ENCODE measurements around the gene NTM. TPM values are rescaled to one million over a fixed set of nuclear protein-coding genes. Genes with fewer than 3 reads are reported as not detected.

Gene NTM
- total and polyA plus RNA-seq, 2 donors, result 3.8 to 27.8 TPM

DNA sequence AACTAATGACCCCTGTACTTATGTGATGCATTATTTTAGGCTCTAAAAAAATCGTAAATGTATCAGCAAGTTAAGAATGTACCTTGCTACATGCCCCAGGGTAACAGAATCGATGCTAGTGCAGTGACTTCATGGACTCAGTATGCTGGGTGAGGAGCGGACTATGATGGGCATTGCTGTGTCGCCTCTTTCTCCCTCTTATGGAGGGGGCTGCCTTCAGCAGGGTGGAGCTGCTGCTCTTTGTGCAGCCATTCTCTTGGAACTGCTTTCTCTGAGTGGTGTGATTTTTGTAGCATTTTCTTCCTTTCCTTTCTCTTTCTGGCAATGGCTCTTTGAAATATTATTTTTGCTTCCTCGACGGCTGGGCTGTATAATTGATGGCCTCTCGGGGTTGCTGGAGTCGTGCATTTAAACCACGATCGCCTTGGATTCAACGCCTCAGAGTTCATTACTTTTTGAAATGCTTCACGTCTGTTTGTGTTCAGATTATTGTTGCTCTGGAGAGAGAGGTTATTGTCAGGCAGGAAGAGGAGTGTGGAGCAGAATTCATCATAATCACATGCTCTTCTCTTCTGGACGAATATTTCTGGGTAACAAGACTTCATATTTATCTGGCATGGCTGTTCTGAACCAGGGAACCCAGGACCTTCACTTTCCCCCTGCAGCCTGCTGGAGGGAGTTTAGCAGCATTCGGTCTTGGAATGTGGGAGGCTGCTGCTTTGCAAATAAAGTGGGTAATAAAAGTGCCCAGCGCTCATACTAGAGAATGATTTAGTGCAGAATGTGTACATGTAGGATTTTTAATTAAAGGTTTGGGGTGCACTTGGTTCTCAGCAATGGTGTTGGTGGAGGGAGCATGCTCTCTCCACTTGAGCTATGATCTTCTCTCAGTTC, 804.2 kb downstream of the NTM start:
- DNase-seq (ENCODE audit: extremely low spot score), result no peak
- Histone ChIP-seq H3K27ac (ENCODE audit: low read depth) (no peak overlapping the region), H3K36me3 (ENCODE audit: insufficient read depth) (no peaks in the 10 kb centered on the region), H3K4me3 (ENCODE audit: low read depth, low read length) (no peak overlapping the region), H3K4me1 (ENCODE audit: insufficient read depth) (no peaks in the 10 kb centered on the region)
- 71% methylated on average over 15 of the region's 15 CpGs for WGBS

DNA sequence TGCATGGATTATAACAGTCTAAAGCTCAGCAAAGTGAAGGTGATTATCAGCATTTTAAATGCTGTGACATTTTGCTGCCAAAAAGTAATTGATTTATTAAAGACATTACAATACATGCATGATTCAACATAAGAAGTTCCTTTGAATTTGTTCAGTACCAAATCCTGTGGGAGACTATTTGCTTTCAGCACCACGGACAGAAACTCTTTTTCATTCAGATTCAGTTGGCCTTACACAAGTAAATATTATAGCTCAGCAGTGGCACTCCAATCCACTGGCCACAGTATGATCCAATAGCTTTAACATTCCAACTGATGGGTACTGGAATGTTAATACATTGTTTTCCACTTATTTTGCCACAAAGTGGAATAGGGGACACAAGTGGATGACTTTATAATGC, 806.7 kb downstream of the NTM start:
- DNase-seq (ENCODE audit: extremely low spot score), result peak; percentile 5
- Histone ChIP-seq H3K4me3 (ENCODE audit: low read depth, low read length) (no peak overlapping the region), H3K27ac (ENCODE audit: low read depth) (no peak overlapping the region), H3K4me1 (ENCODE audit: insufficient read depth) (no peaks in the 10 kb centered on the region), H3K36me3 (ENCODE audit: insufficient read depth) (no peaks in the 10 kb centered on the region)
- WGBS, result 5% methylated on average over 1 of the region's 1 CpG

- Histone ChIP-seq H3K36me3 (ENCODE audit: insufficient read depth) (no peaks in the 10 kb centered on the region), H3K27ac (ENCODE audit: low read depth) (no peak overlapping the region), H3K4me3 (ENCODE audit: low read depth, low read length) (no peak overlapping the region), H3K4me1 (ENCODE audit: insufficient read depth) (no peaks in the 10 kb centered on the region)
- no peak for DNase-seq (ENCODE audit: extremely low spot score)
- 66% methylated on average over 4 of the region's 4 CpGs for WGBS
Observed at GRCh38 chr11:132184079-132184478, 813.7 kb downstream of the NTM start.

- H3K27ac ChIP-seq (ENCODE audit: low read depth), result no peak overlapping the region
- no peak for DNase-seq (ENCODE audit: extremely low spot score)
- 80% methylated on average over 12 of the region's 12 CpGs for WGBS
Observed at GRCh38 chr11:132185726-132186592, 815.5 kb downstream of the NTM start.

GRCh38 chr11:132186699-132187098, 816.3 kb downstream of the NTM start:
- WGBS, result 73% methylated on average over 6 of the region's 6 CpGs
- H3K4me3 ChIP-seq (ENCODE audit: low read depth, low read length), result no peak overlapping the region
- no peak overlapping the region for H3K27ac ChIP-seq (ENCODE audit: low read depth)
- H3K36me3 ChIP-seq (ENCODE audit: insufficient read depth), result no peaks in the 10 kb centered on the region
- no peak for DNase-seq (ENCODE audit: extremely low spot score)
- H3K4me1 ChIP-seq (ENCODE audit: insufficient read depth), result no peaks in the 10 kb centered on the region

More at GRCh38 chr11:132185726-132186592, 815.5 kb downstream of the NTM start:
- H3K4me1 ChIP-seq (ENCODE audit: insufficient read depth), result no peaks in the 10 kb centered on the region
- H3K36me3 ChIP-seq (ENCODE audit: insufficient read depth), result no peaks in the 10 kb centered on the region
- no peak overlapping the region for H3K4me3 ChIP-seq (ENCODE audit: low read depth, low read length)

GRCh38 chr11:132187386-132187785, 817.0 kb downstream of the NTM start:
- no peak for DNase-seq (ENCODE audit: extremely low spot score)
- WGBS, result 95% methylated on average over 4 of the region's 4 CpGs

DNA sequence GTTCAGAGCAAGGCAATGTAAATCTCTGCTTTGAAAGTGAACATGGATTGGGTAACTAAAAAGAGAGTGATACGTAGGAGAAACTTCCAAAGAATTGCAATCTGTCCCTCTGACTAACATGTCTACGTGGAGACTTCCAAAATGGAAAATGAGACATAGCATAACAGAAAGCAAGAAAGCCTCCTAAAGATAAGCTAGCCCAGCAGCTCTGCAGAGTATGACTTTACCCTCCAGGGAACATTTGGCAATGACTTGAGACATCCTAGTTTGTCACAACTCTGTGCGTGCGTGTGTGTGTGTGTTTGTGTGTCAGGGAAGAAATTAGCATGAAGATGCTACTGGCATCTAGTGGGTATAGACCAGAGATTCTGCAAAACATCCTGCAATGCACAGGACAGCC, 817.4 kb downstream of the NTM start:
- no peak overlapping the region for H3K4me3 ChIP-seq (ENCODE audit: low read depth, low read length)
- H3K27ac ChIP-seq (ENCODE audit: low read depth), result no peak overlapping the region
- H3K4me1 ChIP-seq (ENCODE audit: insufficient read depth), result no peaks in the 10 kb centered on the region
- H3K36me3 ChIP-seq (ENCODE audit: insufficient read depth), result no peaks in the 10 kb centered on the region
- DNase-seq (ENCODE audit: extremely low spot score), result no peak
- WGBS, result 89% methylated on average over 4 of the region's 4 CpGs

More at GRCh38 chr11:132187386-132187785, 817.0 kb downstream of the NTM start:
- Histone ChIP-seq H3K4me1 (ENCODE audit: insufficient read depth) (no peaks in the 10 kb centered on the region), H3K4me3 (ENCODE audit: low read depth, low read length) (no peak overlapping the region), H3K36me3 (ENCODE audit: insufficient read depth) (no peaks in the 10 kb centered on the region), H3K27ac (ENCODE audit: low read depth) (no peak overlapping the region)

DNA sequence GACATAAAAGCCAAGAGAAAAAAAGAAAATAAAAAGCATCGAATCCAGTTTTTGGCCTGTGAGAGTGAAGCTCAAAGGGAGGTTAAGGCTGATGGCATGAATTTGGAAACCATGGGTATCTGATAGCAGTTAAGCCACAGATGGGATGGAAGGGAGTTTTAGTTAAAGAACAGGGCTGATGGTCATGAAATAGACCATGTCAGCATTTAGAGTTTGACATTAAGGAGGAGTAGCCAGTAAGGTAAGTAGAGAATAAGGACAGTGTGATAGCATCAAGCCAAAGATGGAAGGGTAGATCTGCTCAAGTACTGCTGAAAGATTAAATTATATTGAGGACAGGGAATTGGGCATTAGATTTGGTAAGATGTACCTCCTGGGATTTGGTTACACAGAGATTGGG, 826.5 kb downstream of the NTM start:
- no peaks in the 10 kb centered on the region for H3K4me1 ChIP-seq (ENCODE audit: insufficient read depth)
- H3K36me3 ChIP-seq (ENCODE audit: insufficient read depth), result no peaks in the 10 kb centered on the region
- H3K4me3 ChIP-seq (ENCODE audit: low read depth, low read length), result no peak overlapping the region
- WGBS, result 96% methylated on average over 1 of the region's 1 CpG
- DNase-seq (ENCODE audit: extremely low spot score), result no peak
- H3K27ac ChIP-seq (ENCODE audit: low read depth), result no peak overlapping the region

DNA sequence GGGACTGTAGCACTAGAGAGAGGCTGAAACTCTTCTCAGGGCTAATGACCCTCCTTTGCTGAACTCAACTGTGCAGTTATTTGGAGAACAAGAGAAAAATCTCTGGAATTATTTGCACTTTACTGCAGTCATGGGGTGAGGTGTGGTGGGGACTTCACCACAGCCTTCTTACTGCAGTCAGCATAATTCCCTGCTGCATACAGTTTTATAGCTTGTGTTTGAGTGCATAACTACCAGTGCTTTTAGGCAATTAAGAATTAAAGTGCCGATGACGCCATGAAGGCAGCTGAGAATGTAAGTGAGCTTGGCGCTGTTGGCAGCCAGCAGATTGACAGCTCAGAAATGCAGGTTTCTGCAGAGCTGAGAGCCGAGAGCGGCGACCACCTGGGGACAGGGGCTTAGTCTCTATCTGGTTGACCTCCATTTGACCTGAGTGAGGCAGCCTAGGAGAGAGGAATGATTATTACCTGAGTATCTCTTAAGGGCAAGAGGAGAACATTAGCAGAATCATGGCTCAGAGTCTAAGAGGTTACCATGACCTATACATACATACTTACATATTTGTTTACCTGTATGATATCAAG, 830.0 kb downstream of the NTM start:
- 78% methylated on average over 6 of the region's 6 CpGs for WGBS
- no peaks in the 10 kb centered on the region for H3K4me1 ChIP-seq (ENCODE audit: insufficient read depth)
- no peak for DNase-seq (ENCODE audit: extremely low spot score)
- H3K27ac ChIP-seq (ENCODE audit: low read depth), result no peak overlapping the region
- H3K4me3 ChIP-seq (ENCODE audit: low read depth, low read length), result no peak overlapping the region
- H3K36me3 ChIP-seq (ENCODE audit: insufficient read depth), result no peaks in the 10 kb centered on the region

GRCh38 chr11:132202621-132203020, 832.2 kb downstream of the NTM start:
- H3K36me3 ChIP-seq (ENCODE audit: insufficient read depth), result no peaks in the 10 kb centered on the region
- DNase-seq (ENCODE audit: extremely low spot score), result no peak
- H3K27ac ChIP-seq (ENCODE audit: low read depth), result no peak overlapping the region
- H3K4me1 ChIP-seq (ENCODE audit: insufficient read depth), result no peaks in the 10 kb centered on the region
- WGBS, result 87% methylated on average over 3 of the region's 3 CpGs
- no peak overlapping the region for H3K4me3 ChIP-seq (ENCODE audit: low read depth, low read length)

DNA sequence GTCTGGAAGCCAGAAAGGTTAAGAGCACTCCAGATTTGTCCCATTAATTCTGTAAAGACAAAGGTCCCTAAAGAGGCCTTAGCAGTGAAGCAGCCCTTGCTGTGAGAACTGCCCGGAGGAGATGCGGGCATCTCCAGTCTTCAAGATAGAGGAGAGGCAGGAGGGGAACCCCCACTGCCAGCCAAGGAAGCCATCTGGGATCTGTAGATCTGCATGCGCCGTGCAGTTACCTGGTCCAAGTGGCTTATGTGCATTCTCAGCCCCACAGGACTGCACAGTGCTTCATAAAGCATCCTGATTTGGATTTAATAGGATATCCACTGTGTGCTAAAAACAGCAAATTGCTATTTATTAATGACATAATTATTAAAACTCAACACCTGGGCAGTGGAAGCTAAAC, 834.6 kb downstream of the NTM start:
- WGBS, result 97% methylated on average over 4 of the region's 4 CpGs
- H3K36me3 ChIP-seq (ENCODE audit: insufficient read depth), result no peaks in the 10 kb centered on the region
- no peak for DNase-seq (ENCODE audit: extremely low spot score)
- H3K27ac ChIP-seq (ENCODE audit: low read depth), result no peak overlapping the region
- H3K4me3 ChIP-seq (ENCODE audit: low read depth, low read length), result no peak overlapping the region
- no peaks in the 10 kb centered on the region for H3K4me1 ChIP-seq (ENCODE audit: insufficient read depth)

- no peak for DNase-seq (ENCODE audit: extremely low spot score)
- Histone ChIP-seq H3K4me1 (ENCODE audit: insufficient read depth) (no peaks in the 10 kb centered on the region), H3K27ac (ENCODE audit: low read depth) (no peak overlapping the region), H3K36me3 (ENCODE audit: insufficient read depth) (no peaks in the 10 kb centered on the region), H3K4me3 (ENCODE audit: low read depth, low read length) (no peak overlapping the region)
- whole genome bisulfite sequencing, result 92% methylated on average over 3 of the region's 3 CpGs
Observed at GRCh38 chr11:132205496-132205895, 835.1 kb downstream of the NTM start.

DNA sequence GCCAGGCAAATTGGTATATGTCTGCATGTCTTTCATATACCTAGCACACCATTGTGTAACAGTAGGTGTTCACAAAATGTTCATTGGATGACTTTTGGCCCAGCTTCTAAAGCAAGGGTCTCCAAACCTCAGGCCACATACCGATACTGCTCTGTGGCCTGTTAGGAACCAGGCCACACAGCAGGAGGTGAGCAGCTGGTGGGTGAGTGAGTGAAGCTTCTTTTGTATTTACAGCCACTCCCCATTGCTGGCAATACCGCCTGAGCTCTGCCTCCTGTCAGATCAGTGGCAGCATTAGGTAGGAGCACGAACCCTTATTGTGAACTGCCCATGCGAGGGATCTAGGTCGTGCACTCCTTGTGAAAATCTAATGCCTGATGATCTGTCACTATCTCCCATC, 836.6 kb downstream of the NTM start:
- H3K4me3 ChIP-seq (ENCODE audit: low read depth, low read length), result no peak overlapping the region
- 91% methylated on average over 5 of the region's 5 CpGs for WGBS
- no peak for DNase-seq (ENCODE audit: extremely low spot score)

More for the DNA sequence above, 836.6 kb downstream of the NTM start:
- Histone ChIP-seq H3K4me1 (ENCODE audit: insufficient read depth) (no peaks in the 10 kb centered on the region), H3K27ac (ENCODE audit: low read depth) (no peak overlapping the region), H3K36me3 (ENCODE audit: insufficient read depth) (no peaks in the 10 kb centered on the region)
